GM21390 (cell line): ENCODE data around the gene ABLIM3.
"Not testable (repeated sequence)": the region's sequence is repeated elsewhere in the genome, so short reads cannot be mapped to it uniquely, and the experiment has no call there.

Experiments used
- ATAC-seq: cut with Tn5 transposase; IDR thresholded peaks from one replicate; pipeline ENCODE4 v1.9.1; 2021; ENCODE audit not compliant: unreplicated experiment

The ABLIM3 gene

DNA sequence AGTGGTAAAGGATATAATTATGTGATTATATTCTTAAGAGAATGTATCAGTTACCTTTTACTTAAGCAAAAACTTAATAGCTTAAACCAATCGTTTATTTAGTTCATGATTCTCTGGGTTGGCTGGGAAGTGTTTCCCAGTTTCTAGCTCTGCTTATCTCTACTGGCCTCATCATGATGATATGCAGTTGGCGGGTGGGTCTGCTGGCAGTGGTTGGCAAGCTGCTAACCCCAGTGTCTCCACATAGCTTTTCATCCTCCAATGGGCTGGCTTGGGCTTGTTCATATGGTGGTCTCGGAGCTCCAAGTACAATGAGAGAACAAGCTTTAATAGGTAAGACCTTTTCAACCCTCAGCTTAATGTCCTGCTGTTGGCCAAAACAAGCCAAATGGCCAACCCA is 43.8 kb downstream of the ABLIM3 start:
- ATAC-seq: no peak

DNA sequence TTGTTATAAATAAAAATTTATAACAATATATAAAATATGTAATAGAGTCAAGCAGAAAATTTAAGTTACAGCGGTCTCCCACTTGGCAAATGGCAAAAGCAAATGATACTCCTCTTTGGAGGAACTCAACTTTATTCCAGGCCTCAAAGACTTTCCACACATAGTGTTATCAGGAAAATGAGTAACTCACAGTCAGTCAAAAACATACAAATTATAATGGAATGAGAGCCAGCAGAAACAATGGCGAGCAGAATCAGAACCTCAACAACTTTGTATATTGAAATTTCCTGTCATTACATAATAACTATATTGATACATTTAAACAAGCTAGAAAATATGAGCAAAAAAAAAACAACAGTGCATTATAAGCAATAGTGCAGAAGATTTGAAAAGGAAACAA is 45.2 kb downstream of the ABLIM3 start:
- no peak for ATAC-seq

DNA sequence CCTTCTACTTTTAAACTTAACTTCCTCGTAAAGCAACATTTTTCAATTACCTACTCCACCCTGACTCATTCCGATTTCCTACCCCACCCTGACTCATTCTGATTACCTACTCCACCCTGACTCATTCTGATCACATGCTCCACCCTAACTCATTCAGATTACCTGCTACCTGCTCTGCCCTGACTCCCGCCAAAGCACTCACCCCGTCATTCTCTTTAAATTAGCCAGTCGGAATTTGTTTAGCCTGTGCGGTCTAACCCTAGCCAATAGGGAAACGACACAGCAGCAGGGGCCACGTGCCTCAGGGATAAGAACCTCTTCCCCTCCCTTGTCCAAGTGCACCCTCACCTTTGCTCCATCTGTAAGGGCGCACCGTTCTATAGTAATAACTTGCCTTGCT is 46.3 kb downstream of the ABLIM3 start:
- not testable (repeated sequence) for ATAC-seq

DNA sequence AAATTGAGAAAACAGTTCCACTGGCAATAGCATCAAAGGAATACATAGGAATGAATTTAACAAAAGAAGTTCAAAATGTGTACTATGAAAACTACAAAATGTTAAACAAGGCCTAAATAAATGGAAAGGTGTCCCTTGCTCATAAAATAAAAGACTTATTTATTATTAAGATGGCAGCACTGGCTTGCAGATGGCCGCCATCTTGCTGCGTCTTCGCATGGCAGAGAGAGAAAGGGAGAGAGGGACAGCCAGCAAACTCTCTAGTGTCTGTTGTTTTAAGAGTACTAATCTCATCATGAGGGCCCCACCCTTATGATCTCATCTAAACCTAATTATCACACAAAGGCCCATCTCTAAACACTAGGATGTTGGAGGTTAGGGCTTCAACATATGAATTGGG is 47.1 kb downstream of the ABLIM3 start:
- ATAC-seq: no peak

DNA sequence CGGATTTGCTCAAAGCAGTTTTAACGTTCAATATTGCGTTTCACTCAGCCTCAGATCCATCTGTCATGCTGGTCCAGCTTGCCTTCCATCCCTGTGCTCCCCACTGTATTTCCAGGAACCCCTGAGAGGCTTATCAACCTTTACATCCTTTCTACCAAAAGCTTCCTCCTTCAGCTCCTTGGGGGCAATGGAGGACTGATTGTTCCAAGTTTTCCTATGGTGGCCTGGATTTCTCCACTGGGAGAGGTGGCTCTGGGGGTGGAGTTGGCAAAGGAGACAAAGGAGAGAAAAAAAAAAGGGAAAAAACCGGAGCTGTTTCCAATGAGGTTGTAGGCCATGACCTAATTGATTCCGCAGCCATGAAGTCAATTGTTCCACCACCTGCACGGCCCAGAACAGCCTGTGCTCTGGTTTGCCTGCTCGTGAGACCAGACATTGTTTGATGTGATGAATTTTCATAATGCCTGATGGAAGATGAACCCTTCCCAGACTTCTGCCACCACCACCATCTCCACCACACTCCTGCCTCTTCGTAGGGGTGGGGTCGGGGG is 54.1 kb downstream of the ABLIM3 start:
- ATAC-seq: no peak

DNA sequence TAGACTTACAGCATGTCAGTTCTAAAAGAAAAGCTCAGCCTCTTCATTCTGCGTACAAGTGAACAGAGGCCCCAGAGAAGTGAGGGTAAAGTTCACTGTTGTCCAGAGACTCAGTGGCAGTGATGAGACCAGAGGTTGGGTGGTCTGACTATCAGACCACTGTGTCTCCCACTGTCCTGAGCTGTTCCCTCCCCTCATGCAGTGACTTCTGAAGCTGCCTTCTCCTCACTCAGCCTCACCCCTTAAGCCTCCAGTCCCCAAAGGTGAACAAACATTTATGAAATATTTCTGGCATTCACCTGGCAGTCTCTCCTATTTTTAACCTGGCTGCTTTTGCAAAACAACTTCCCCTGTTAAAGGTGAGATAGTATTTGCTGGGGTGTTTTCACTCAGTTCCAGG is 54.7 kb downstream of the ABLIM3 start:
- ATAC-seq: no peak

DNA sequence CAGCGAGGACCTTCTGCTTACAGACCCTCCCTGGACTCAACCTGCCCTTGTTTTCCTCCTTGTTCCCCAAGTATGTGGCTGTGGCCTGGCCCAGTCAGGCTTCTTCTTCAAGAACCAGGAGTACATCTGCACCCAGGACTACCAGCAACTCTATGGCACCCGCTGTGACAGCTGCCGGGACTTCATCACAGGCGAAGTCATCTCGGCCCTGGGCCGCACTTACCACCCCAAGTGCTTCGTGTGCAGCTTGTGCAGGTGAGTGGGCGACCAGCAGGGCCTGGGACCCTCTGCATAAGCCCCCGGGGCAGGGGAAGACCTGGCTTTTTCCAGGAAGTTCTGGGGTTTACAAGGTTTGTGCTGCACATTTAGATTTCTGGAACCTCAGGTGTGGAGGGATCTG is 56.9 kb downstream of the ABLIM3 start:
- no peak for ATAC-seq

DNA sequence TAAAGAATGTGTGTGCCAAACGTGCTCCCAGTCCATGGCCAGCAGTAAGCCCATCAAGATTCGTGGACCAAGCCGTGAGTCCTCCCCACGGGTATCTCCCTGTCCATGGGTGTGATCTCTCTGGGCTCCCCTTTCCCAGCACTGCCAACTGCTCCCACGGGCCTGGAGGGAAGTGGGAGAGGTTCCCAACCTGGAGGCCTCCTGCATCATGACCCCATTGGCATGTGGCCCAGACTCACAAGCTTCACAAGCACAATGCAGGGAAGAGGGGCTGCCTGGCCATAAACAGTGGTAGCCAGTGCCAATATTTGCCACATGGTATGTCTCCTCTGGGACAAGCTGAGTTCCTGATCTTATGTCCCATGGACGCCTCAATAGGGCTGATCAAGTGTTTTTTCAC is 59.1 kb downstream of the ABLIM3 start:
- no peak for ATAC-seq

DNA sequence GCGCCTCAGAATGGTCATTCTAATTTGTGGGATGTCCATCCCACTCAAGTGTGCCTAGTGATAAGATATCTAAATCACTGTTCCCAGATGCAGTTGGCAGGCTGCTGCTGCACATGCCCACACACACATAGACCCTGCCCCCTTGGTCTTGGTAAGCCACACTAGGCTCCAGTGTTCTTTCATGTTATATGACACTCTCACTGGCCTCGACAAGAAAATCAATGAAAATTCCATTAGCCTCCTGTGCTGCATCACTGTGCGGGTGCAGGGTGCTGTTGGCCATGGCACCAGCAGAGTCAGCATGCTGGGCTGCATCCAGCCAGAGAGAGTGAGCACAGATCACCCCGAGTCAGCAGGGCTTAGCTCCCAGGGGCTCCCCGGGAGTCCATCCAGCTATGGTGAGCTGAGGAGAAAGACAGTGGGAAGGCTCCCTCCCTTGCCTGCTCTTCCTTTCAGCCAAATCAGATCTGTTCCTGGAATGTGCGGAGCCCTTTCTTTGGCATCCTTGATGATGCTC is 59.9 kb downstream of the ABLIM3 start:
- ATAC-seq: no peak

DNA sequence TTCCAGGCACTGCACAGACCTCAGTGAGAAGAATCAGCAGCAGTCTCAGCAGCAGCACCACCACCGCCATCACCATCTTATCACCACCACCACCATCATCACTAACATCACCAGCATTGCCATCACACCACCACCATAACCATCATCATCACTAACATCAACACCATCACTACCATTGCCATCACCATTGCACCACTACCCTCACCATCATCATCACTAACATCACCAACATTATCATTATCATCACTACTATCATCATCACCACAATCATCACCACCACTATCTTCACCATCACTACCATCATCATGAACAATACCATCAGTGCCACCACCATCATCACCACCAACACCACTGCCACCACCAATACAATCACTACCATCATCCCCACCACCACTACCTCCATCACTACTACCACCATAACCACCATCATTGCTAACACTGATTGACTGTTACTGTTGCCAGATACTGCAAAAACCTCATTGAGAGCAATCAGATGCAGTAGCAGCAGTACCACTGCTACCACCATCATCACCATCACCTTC is 61.7 kb downstream of the ABLIM3 start:
- ATAC-seq: no peak

DNA sequence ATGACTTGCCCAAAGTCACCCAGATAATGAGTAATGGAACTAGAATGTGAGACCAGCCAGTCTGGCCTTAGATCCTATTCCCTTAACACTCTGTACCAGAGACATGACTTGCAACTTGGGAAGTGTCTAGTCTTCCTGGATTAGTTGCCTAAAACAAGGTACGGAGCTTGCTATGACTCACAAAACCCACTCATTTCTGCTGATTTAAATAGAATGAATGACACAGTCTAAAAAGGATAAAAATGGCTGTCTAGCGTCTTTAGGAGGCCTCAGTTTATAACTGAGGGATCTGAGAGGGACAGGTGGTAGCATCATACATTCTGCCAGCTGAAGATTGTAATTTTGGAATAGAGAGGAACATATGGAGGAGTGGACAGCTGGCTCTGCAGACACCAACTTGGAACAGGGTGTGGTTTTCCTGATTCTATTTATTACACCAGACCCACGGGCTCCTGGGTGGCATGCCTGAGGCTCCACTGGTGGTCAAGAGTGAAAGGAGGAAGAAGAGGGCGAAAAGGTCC is 62.7 kb downstream of the ABLIM3 start:
- no peak for ATAC-seq

DNA sequence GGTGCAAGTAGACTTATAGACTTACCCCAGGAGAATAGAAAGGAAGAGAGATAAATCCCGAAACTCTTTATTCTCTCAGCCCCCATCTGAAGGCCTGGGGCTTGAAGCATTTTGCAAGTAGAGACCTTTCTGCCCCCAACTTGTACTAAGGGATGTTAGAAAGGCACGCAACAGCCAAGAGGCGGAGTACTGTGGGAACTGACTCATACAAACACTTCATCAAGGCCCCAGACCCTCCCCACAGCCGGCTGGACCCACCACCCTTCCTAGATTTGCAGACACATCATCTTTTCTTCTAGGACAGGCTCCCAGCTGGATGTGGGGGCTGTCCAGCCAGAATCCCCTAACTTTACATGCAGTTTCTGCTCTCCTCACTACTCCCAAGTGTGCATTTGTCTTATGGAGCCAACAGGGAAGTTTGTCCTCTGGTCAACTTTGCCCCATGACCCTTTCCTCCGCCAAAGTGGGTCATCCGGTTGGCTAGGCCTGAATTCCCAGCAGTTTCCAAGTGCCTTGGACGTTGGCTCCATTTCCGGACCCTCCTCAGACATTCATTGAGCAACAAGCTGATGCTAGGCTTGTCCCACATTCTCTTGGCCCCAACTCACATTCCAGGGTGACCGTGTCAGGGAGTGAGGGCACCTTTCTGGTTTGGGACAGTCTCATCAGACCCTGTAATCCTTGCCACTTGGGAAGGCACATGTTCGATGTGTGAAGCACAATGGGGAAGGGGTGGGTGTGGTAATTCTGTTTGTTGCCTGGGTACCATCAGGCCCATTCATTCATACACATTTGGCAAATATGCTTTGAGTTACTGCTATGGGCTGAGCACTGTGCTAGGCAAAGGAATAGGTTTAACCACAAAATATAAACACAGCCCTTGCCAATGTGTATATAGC is 64.6 kb downstream of the ABLIM3 start:
- no peak for ATAC-seq

DNA sequence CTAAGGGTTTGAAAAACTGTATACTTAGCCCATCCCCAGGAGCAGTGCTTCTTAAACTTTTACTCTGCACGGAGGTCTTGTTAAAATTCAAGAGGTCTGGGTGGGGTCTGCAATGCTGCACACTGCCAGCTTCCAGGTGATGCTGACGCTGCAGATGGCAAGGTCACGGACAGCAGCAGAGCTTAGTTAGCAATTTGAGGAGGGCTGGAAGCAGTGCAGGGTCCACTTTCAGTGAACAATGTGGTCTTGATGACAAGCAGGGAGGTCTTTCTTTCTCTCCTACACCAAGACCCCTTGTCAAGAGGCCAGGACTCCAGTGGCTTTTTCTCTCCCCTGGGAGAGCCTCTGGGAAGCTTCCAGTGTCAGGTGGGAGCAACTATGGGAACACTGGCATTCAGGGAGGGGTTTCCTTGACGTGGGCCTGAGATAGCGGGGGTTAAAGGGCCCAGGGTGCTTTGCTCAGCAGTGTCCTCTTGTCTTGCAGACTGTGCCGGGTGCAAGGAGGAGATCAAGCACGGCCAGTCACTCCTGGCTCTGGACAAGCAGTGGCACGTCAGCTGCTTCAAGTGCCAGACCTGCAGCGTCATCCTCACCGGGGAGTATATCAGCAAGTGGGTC is 65.3 kb downstream of the ABLIM3 start:
- ATAC-seq: no peak

DNA sequence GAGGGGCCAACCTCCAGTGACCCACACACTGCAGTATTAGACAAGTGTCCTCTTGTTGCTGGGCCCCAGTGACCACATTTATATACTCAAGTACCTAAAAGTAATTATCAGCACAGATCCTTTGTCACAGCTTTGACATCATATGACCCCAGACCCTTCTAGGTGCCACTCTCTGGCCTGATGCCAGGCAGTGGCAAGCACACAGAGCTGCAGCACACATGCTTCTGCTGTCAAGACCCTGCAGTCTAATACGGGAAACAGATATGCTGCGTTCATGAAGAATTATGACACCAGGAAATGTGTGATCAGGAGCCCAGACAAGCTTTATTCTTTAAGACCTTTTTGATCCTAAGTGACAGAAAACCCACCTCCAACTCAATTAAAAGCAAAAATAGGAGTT is 66.5 kb downstream of the ABLIM3 start:
- ATAC-seq: no peak

DNA sequence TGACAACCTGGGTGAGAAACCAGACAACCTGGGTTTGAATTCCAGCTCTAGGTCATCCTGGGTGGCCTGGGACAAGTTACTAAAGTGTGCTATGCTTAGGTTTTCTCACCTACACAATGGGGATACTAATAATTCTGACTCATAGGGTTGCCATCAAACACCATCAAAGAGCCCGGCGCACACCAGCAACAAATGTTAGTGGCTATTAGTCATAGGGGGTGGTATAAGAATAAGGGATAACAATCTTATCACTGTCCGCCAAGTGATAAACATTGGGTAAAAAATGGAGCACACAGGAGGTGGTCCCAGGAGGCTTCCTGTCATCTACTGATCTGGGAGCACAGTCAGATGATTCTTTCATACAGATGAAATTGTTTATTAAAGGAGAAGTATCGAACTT is 68.9 kb downstream of the ABLIM3 start:
- ATAC-seq: no peak

DNA sequence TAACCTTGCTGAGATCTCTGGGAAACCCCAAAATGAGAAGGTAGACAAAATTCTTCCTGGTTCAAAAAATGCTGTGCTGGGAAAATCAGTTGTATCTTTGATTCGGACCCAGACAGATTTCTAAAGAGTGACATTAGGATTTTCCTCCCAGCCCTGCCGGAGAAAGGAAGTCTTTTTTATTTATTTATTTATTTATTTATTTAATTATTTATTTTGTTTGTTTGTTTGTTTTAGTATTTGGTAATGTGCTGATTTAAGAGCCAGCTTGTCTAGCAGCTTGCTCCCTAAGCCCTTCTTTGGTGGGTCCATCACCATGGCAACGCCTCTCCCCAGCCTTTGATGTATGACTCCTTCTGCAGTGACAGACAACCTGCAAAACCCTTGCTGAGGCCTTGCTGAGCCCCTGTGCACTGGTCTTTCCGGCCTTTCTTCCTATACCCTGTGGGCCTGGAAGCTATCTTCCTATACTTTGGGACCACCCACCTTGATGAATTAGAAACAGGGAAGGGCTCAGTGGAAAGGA is 69.7 kb downstream of the ABLIM3 start:
- ATAC-seq: no peak

DNA sequence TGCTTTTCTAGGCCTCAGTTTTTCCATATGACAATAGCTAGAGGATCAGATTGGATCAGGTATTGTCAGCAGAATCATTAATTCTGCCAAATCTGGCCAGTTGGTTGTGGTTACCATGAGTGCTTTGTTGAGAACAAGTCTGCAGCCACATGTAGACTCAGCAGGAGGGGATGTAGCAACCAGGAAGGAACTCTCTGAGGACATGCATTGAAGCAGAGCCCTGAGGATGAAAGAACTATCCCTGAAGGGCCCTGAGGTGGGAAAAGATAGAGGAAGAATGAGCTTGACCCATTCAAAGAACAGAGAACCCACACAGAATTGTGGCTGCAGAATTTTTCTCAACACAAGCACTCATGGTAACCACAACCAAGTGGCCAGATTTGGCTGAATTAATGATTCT is 70.3 kb downstream of the ABLIM3 start:
- ATAC-seq: no peak

DNA sequence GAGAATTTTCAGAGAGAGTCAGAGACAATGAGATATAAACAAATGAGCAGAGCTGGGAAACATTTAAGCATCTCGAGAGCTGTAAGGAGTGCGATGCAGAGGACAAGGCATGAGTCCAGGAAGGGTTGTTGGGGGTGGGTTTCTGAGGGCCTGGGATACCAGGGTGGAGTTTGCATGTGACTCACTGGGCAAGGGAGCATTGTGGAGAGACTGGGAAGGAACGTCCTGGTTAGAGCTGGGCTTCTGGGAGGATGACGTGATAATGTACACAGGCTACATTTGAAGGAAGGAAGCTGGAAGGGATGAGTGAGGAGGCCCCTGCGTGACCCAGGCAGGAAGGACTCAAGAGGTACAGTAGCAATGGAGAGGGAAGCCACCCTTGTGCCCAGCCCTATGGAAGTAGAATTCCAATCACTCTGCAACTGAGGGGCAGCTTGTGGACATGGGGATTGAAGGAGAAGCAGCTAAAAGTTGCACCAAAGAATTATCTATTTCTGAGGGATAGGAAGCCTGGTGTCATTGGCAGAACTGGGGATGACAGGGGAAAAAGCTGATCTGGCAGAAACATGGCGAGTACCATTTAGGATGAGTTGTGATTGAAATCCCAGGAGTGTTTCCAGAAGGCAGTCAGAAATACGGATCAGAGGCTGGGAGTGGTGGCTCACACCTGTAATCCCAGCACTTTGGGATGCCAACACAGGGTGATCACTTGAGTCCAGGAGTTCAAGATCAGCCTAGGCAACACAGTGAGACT is 71.1 kb downstream of the ABLIM3 start:
- no peak for ATAC-seq

DNA sequence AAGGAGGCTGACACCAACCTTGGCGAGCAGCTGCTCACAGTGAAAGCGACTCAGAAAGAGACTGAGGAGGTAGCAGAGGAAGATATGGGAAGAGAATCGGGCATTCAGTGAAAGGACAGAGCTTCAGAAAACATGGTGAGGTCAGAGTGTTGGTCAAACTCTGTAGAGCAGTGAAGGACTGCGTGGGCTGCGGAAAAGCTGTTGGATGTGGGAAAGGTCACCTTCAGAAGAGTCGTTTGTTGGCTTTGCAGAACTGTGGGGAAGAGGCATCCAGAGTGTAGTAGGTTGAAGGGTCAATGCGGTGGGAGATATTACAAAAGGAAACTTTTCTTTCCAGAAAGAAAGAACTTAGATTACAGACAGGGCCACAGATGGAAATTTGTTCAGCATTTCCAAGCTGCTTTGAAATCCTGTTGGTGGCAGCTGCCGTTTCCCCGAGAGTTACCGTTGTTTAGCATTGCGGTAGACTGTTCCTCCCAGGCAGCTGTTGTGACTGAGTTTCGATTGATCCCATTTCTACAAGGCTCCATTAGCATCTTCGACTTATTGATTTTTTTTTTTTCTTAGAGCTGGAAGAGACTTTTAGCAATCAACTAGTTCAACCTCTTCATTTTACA is 72.1 kb downstream of the ABLIM3 start:
- no peak for ATAC-seq

DNA sequence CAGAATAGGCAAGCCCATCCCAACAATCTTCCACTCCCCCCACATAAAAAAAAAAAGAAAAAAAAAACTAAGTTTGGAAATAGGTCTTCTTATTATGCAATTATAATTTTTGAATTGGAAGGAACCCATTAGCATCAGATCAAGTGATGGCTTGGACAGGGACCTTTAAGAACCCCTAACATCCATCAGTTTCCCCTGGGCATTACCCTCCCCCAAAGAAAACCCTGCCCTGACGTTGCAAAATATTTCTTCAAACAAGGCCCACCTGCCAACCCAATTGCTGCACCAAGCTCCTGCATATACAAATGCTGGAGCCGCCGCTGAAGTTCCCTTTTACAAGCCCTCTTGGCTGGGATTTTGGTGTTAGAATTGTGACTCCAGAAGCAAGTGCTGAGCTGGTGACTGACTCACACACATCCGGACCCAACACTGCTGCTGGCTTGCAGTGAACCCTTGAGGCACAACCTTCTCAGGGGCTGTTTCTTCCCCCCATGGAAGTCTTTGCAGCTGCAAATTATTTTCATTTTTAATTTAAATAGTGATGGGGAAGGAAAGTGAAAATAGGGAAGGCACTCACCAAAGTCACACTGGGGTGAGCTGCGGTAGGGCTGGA is 74.3 kb downstream of the ABLIM3 start:
- no peak for ATAC-seq
